ENCODE data around the gene PDZK1IP1. TPM values are rescaled to one million over a fixed set of nuclear protein-coding genes. Genes with fewer than 3 reads are reported as not detected.
A peak's percentile ranks its signal among the peaks of the same experiment; 100 is the strongest.

Gene PDZK1IP1
- total and polyA plus RNA-seq, 2 of the 4 experiments (the other 2 are of a cell fraction), result not detected

DNA sequence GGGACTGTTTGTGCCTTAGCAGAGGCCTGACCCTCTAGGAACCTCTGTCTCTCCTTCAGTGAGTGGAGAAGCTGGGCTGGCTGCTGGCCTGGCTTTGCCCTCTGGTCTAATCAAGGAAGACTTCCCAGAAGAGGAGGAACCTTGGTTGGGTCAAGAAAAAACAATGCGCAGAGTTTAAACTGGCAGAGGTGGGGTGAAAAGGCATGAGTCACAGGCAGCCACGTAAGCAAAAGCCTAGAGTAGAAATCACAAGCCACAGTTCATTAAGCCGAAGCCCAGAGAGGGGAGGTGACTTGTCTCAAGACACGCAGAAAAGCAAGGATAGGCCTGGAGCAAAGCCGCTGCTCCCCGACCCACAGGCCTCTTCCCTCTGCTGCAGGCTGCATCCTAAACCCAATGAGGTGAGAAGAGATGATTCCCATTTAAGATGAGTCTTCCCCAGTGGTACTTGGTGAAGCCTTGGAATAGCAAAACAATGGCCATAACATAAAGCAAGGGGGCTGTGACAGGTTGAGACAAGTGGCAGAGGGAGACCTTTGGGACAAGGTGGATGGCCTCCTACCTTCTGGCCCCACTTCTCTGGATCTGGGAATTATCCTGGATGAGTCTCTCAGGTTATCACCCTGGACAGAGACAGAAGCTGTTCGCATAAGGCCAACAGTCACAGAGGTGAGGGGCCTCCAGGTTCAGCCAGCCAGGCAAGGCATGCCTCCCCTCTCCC, 7.7 kb downstream of the PDZK1IP1 start:
- BruUV-seq (replicated peaks), result no TSS peak
- Histone ChIP-seq H3K18ac (ENCODE audit: low read depth, low read length) (no peak overlapping the region), H4K8ac (ENCODE audit: low read depth in 2 of 2, low read length in 2 of 2) (no peak overlapping the region), H3K27me3 (ENCODE audit: control insufficient read depth, insufficient read depth, low read length) (peaks cover 2% of the 10 kb centered on the region; the same call in 1 of the 2 replicates), H3K56ac (ENCODE audit: extremely low read depth, insufficient read depth, low read length) (no peak overlapping the region), H2AFZ (replicated peaks; ENCODE audit: low read length, poor library complexity) (no peak overlapping the region), H3K4me3 (ENCODE audit: insufficient read depth, low read depth, low read length) (no peak overlapping the region), H3K9ac (ENCODE audit: low read depth, low read length) (no peak overlapping the region), H2BK20ac (ENCODE audit: low read depth, low read length) (no peak overlapping the region), H3K9me3 (ENCODE audit: control insufficient read depth, insufficient read depth, low read length) (no peaks in the 10 kb centered on the region), H3K9me1 (ENCODE audit: insufficient read depth, low read length) (no peaks in the 10 kb centered on the region), H3K79me1 (ENCODE audit: low read depth in 1 of 2, low read length in 2 of 2) (no peaks in the 10 kb centered on the region), H2BK5ac (ENCODE audit: low read depth, low read length, poor library complexity, severe bottlenecking) (no peak overlapping the region), H3K23ac (ENCODE audit: low read depth, low read length) (no peak overlapping the region), H4K20me1 (ENCODE audit: insufficient read depth, low read length) (no peaks in the 10 kb centered on the region), H2AK9ac (replicated peaks; ENCODE audit: low read depth, low read length, poor library complexity) (no peak overlapping the region), H2BK120ac (ENCODE audit: low read depth, low read length) (no peak overlapping the region), H3K27ac (ENCODE audit: insufficient read depth, low read length) (no peak overlapping the region), H2AK5ac (ENCODE audit: low read depth, low read length) (no peak overlapping the region), H3K4me1 (ENCODE audit: control insufficient read depth, insufficient read depth, low read length) (no peaks in the 10 kb centered on the region), H3K4me2 (ENCODE audit: low read depth, low read length) (no peak overlapping the region), H4K91ac (ENCODE audit: insufficient read depth, low read depth, low read length) (no peak overlapping the region), H3K4ac (ENCODE audit: low read depth, low read length) (no peak overlapping the region), H3K14ac (replicated peaks; ENCODE audit: low read depth, low read length) (no peak overlapping the region), H2BK15ac (ENCODE audit: low read depth, low read length) (no peak overlapping the region), H3K36me3 (ENCODE audit: control insufficient read depth, insufficient read depth, low read length) (no peaks in the 10 kb centered on the region), H4K5ac (ENCODE audit: low read depth, low read length) (no peak overlapping the region)
- intact Hi-C loops (cut with micrococcal nuclease) (no loop called here), in situ Hi-C loops (cut with MboI; ENCODE audit: low sequenced_read_pairs) (loop anchor here (5.0 to 10.0 kb wide), 2 partner anchors 240 to 533 kb away; no protein-coding TSS in a partner anchor), dilution Hi-C loops (cut with HindIII; ENCODE audit: low sequenced_read_pairs, unreplicated experiment) (no loop called here)
- peak; percentile 33 for DNase-seq
- TF ChIP-seq, protein P1, sequence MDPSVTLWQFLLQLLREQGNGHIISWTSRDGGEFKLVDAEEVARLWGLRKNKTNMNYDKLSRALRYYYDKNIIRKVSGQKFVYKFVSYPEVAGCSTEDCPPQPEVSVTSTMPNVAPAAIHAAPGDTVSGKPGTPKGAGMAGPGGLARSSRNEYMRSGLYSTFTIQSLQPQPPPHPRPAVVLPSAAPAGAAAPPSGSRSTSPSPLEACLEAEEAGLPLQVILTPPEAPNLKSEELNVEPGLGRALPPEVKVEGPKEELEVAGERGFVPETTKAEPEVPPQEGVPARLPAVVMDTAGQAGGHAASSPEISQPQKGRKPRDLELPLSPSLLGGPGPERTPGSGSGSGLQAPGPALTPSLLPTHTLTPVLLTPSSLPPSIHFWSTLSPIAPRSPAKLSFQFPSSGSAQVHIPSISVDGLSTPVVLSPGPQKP (IDR thresholded peaks at IDR 0.05; ENCODE audit: borderline replicate concordance, low read depth, low read length), result no peak
- TF ChIP-seq MXI1 (IDR thresholded peaks at IDR 0.05; ENCODE audit: borderline replicate concordance, low read depth, low read length), result no peak
- no CpG with 5 or more reads among the region's 7 CpGs for WGBS, 2 experiments (ENCODE audit: extremely low coverage in 2 of 2, insufficient read length in 1 of 2)
- ChIA-PET POLR2A (ENCODE audit: unreplicated experiment) (no interaction called here), CTCF (interaction anchor here (0.6 kb wide), 1 partner anchor 578 kb away, joined by 4 read pairs; no protein-coding TSS in a partner anchor)
- no peak for ATAC-seq (ENCODE audit: low read depth)
